Tibial nerve (tissue), 4 donors: Measurements from ENCODE around the gene ADGRG4. TPM values are rescaled to one million over a fixed set of nuclear protein-coding genes. Genes with fewer than 3 reads are reported as not detected.
"Not testable (repeated sequence)": the region's sequence is repeated elsewhere in the genome, so short reads cannot be mapped to it uniquely, and the experiment has no call there.

Experiments
- DNase-seq, 2 donors: peaks; one replicate each; pipeline ENCODE4 v3.0.0-alpha.2; 2019; ENCODE audit warnings: low spot score in 2 of 2
- H3K27ac ChIP-seq, 4 donors: fragments of 200-600 bp; sonication (generic) in 3 of 4; one replicate each; pipeline ENCODE4 v1.5.1; 2017 to 2019; ENCODE audit warnings: mild to moderate bottlenecking in 1 of 4
- H3K27me3 ChIP-seq, 2 donors: fragments of 200-600 bp; sonication (generic) in 1 of 2; one replicate each; pipeline versions ENCODE4 v1.5.1 to v1.6.0; 2017 to 2019
- H3K36me3 ChIP-seq, 3 donors: fragments of 200-600 bp; sonication (generic); one replicate each; pipeline ENCODE4 v1.5.1; 2018 to 2019
- H3K4me1 ChIP-seq, 4 donors: fragments of 200-600 bp; sonication (generic) in 3 of 4; one replicate each; pipeline ENCODE4 v1.5.1; 2017 to 2019
- H3K4me3 ChIP-seq, 4 donors: fragments of 200-600 bp; sonication (generic) in 3 of 4; one replicate each; pipeline ENCODE4 v1.5.1; 2017 to 2019; ENCODE audit warnings: mild to moderate bottlenecking in 1 of 4, moderate library complexity in 1 of 4
- H3K9me3 ChIP-seq, 4 donors: fragments of 200-600 bp; sonication (generic) in 3 of 4; one replicate each; pipeline ENCODE4 v1.5.1; 2017 to 2019
- CTCF ChIP-seq, 5 experiments: fragments of 200-600 bp in 3 of 5; fragments of 450-650 bp in 2 of 5; sonication (generic) in 3 of 5; IDR thresholded peaks; one replicate each; pipeline ENCODE4 v1.5.1; 2016 to 2019; ENCODE audit warnings: antibody characterized with exemption in 5 of 5, mild to moderate bottlenecking in 3 of 5, moderate library complexity in 2 of 5
- EP300 ChIP-seq, 2 donors: sonication (generic); formaldehyde crosslinking; IDR thresholded peaks; one replicate each; pipeline ENCODE4 v1.6.1; 2017; ENCODE audit warnings: antibody characterized with exemption in 2 of 2, mild to moderate bottlenecking in 1 of 2
- POLR2A ChIP-seq, 2 donors: fragments of 450-650 bp; IDR thresholded peaks; one replicate each; pipeline ENCODE4 v1.6.1; 2017; ENCODE audit warnings: antibody characterized with exemption in 2 of 2, mild to moderate bottlenecking in 2 of 2, moderate library complexity in 2 of 2
- WGBS, 2 donors: methylation state at CpG; one replicate each; pipeline ENCODE4 v1.1.5; 2018; 5-methylcytosine and 5-hydroxymethylcytosine counted together
- total RNA-seq, 4 donors: library from RNA; depleted of rRNA; stranded (reverse); fragments of >200 nt; gene quantifications; one replicate each; pipeline ENCODE4 v1.1.0, GENCODE V29; 2016

ADGRG4 gene
- total RNA-seq, 4 donors from 2014 or later: 0.20 TPM; not detected in 3

DNA sequence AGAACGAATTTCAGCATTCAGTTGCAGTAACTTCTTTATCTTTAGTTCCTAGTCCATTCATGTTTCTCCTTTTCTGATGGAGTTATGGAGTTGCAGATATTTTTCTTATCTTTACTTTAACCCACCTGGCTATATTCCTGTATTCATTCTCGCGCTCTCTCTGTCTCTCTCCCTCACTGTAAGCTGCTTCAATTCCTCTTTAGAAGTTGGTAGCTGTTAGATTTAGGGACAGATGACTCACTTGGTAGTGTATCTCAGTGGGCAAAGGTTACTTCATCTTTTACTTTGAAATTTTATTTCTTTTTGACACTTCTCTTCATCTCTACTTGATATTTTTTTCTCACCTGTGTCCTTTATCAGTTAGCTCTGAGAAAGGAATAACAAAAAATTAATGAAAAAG is 137.4 kb downstream of the ADGRG4 start:
- 72 to 78% methylated on average over 3 of the region's 3 CpGs for WGBS, 2 donors
- Histone ChIP-seq H3K27ac (no peak overlapping the region), H3K36me3 (no peaks in the 10 kb centered on the region), H3K27me3 (no peaks in the 10 kb centered on the region), H3K4me1 (no peaks in the 10 kb centered on the region), H3K9me3 (no peaks in the 10 kb centered on the region), H3K4me3 (no peak overlapping the region)
- TF ChIP-seq CTCF (IDR thresholded peaks at IDR 0.05): no peak
- no peak for TF ChIP-seq EP300 (IDR thresholded peaks at IDR 0.05)
- no peak for TF ChIP-seq POLR2A (IDR thresholded peaks at IDR 0.05)
- no peak for DNase-seq

- H3K4me1 ChIP-seq, H3K36me3 ChIP-seq, DNase-seq, H3K27me3 ChIP-seq, H3K27ac ChIP-seq, H3K9me3 ChIP-seq, H3K4me3 ChIP-seq: not testable (repeated sequence)
- WGBS, 2 donors: 76 to 89% methylated on average over 5 to 18 of the region's 18 CpGs
Observed at GRCh38 chrX:136445674-136446073, 144.9 kb downstream of the ADGRG4 start.

GRCh38 chrX:136446208-136446607 is 145.4 kb downstream of the ADGRG4 start:
- no peak overlapping the region for H3K27ac ChIP-seq
- 88 to 98% methylated on average over 6 of the region's 6 CpGs for WGBS, 2 donors
- no peaks in the 10 kb centered on the region for H3K27me3 ChIP-seq
- H3K9me3 ChIP-seq: no peaks in the 10 kb centered on the region
- H3K4me1 ChIP-seq: no peaks in the 10 kb centered on the region
- H3K4me3 ChIP-seq: no peak overlapping the region
- TF ChIP-seq CTCF (IDR thresholded peaks at IDR 0.05): no peak
- TF ChIP-seq EP300 (IDR thresholded peaks at IDR 0.05): no peak
- no peak for TF ChIP-seq POLR2A (IDR thresholded peaks at IDR 0.05)
- H3K36me3 ChIP-seq: no peaks in the 10 kb centered on the region
- DNase-seq: no peak

DNA sequence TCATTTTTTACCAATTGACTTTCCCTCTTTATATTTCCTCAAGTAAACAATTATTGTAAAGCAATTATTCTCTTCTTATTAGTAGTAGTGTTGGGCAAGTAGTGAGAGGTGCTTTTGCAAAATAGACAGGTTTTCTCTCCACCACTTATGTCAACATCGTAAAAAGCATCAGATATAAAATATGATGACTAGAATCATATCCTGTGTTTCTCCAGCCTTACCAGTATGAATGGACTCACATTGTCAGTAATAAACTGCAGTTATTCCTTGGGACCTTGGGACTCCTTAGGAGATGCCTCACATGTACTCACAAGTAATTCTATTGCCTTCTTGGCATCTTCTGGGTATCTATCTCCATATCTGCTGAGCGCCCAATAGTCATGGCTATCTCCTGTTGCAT is 146.5 kb downstream of the ADGRG4 start:
- Histone ChIP-seq H3K27me3 (no peaks in the 10 kb centered on the region), H3K4me1 (no peaks in the 10 kb centered on the region), H3K27ac (no peak overlapping the region), H3K4me3 (no peak overlapping the region), H3K36me3 (no peaks in the 10 kb centered on the region), H3K9me3 (no peaks in the 10 kb centered on the region)
- 86 to 89% methylated on average over 2 of the region's 2 CpGs for WGBS, 2 donors
- no peak for DNase-seq
- TF ChIP-seq CTCF (IDR thresholded peaks at IDR 0.05): no peak
- TF ChIP-seq POLR2A (IDR thresholded peaks at IDR 0.05): no peak
- no peak for TF ChIP-seq EP300 (IDR thresholded peaks at IDR 0.05)

DNA sequence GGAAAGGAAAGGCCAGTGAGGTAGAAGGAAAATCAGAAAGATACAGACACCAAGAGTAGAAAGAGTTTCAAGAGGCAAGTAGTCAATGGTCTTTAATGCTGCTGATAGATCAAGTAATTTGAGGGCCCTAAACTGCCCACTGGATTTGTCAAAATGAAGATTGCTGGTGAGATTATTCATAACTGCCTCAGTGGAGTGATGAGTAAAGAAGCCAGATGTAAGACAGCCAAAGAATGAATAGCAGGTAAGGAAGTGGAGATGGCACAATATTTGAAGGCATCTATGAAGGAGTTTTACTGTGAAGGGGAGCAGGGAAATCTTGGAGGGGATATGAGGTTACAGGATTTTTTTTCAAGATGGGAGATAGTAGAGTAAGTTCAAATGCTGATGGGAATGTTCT is 147.2 kb downstream of the ADGRG4 start:
- DNase-seq: no peak
- Histone ChIP-seq H3K36me3 (no peaks in the 10 kb centered on the region), H3K4me3 (no peak overlapping the region), H3K27ac (no peak overlapping the region), H3K4me1 (no peaks in the 10 kb centered on the region), H3K27me3 (no peaks in the 10 kb centered on the region), H3K9me3 (no peaks in the 10 kb centered on the region)
- no peak for TF ChIP-seq CTCF (IDR thresholded peaks at IDR 0.05)
- TF ChIP-seq EP300 (IDR thresholded peaks at IDR 0.05): no peak
- TF ChIP-seq POLR2A (IDR thresholded peaks at IDR 0.05): no peak
